CD4-positive, alpha-beta T cell treated with Interleukin-10 for 1 hour (primary cell): ENCODE results near the gene COX7B.

Experiments used
- DNase-seq: peaks from one replicate; pipeline ENCODE4 v3.0.0-alpha.2; 2020

COX7B gene

GRCh38 chrX:77945910-77946545 is 46.8 kb downstream of the COX7B start:
- DNase-seq: no peak

GRCh38 chrX:77946571-77946970 is 47.3 kb downstream of the COX7B start:
- DNase-seq: no peak

- DNase-seq: no peak
Measured at GRCh38 chrX:77949840-77950239, 50.6 kb downstream of the COX7B start.

- DNase-seq: no peak
Measured at GRCh38 chrX:77952173-77952572, 52.9 kb downstream of the COX7B start.

- DNase-seq: no peak
Measured at GRCh38 chrX:77953302-77953701, 54.0 kb downstream of the COX7B start.

- DNase-seq: no peak
Measured at GRCh38 chrX:77953708-77954107, 54.4 kb downstream of the COX7B start.
